ENCODE results near the gene GRM8. TPM values are rescaled to one million over a fixed set of nuclear protein-coding genes. Genes with fewer than 3 reads are reported as not detected.

Gene GRM8
- total and polyA plus RNA-seq, 9 of the 15 experiments (the other 6 are each of a cell fraction or from before 2014, with no cell fraction given): 0.13 TPM; not detected in 7

- no peak for TF ChIP-seq PTBP1 (IDR thresholded peaks at IDR 0.05; ENCODE audit: low read depth, low read length)
- no peak for TF ChIP-seq LARP7 (IDR thresholded peaks at IDR 0.05)
- TF ChIP-seq, protein P1, sequence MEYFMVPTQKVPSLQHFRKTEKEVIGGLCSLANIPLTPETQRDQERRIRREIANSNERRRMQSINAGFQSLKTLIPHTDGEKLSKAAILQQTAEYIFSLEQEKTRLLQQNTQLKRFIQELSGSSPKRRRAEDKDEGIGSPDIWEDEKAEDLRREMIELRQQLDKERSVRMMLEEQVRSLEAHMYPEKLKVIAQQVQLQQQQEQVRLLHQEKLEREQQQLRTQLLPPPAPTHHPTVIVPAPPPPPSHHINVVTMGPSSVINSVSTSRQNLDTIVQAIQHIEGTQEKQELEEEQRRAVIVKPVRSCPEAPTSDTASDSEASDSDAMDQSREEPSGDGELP (CRISPR knock-in tag; IDR thresholded peaks at IDR 0.05; ENCODE audit: borderline replicate concordance): peak; percentile 16; the same call in 1 of the 2 replicates
- TF ChIP-seq, protein P2, sequence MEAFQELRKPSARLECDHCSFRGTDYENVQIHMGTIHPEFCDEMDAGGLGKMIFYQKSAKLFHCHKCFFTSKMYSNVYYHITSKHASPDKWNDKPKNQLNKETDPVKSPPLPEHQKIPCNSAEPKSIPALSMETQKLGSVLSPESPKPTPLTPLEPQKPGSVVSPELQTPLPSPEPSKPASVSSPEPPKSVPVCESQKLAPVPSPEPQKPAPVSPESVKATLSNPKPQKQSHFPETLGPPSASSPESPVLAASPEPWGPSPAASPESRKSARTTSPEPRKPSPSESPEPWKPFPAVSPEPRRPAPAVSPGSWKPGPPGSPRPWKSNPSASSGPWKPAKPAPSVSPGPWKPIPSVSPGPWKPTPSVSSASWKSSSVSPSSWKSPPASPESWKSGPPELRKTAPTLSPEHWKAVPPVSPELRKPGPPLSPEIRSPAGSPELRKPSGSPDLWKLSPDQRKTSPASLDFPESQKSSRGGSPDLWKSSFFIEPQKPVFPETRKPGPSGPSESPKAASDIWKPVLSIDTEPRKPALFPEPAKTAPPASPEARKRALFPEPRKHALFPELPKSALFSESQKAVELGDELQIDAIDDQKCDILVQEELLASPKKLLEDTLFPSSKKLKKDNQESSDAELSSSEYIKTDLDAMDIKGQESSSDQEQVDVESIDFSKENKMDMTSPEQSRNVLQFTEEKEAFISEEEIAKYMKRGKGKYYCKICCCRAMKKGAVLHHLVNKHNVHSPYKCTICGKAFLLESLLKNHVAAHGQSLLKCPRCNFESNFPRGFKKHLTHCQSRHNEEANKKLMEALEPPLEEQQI (IDR thresholded peaks at IDR 0.05): no peak
- TF ChIP-seq ELF1 (tag; IDR thresholded peaks at IDR 0.05): no peak
- TF ChIP-seq ZKSCAN1 (IDR thresholded peaks at IDR 0.05; ENCODE audit: low read depth, low read length): 0 out of 2 replicates have a peak, but pooled peaks have one; percentile 27
- TF ChIP-seq SMARCB1 (IDR thresholded peaks at IDR 0.05; ENCODE audit: insufficient read length, low read depth): no peak
- TF ChIP-seq PML (IDR thresholded peaks at IDR 0.05; ENCODE audit: low read length): no peak
- TF ChIP-seq PHTF2 (CRISPR knock-in tag; IDR thresholded peaks at IDR 0.05): no peak
- TF ChIP-seq ZNF253 (CRISPR knock-in tag; conservative IDR thresholded peaks at IDR 0.05): no peak
- TF ChIP-seq LCOR (CRISPR knock-in tag; IDR thresholded peaks at IDR 0.05): 0 out of 2 replicates have a peak, but pooled peaks have one; percentile 22
- no peak for TF ChIP-seq SIRT6 (IDR thresholded peaks at IDR 0.05; ENCODE audit: low read depth, low read length)
- TF ChIP-seq SAFB (IDR thresholded peaks at IDR 0.05; ENCODE audit: borderline replicate concordance, low read depth, low read length): no peak
- peak; percentile 26; the same call in 1 of the 2 replicates for TF ChIP-seq RBFOX2 (IDR thresholded peaks at IDR 0.05; ENCODE audit: low read depth, low read length)
- TF ChIP-seq ZBTB9 (CRISPR knock-in tag; IDR thresholded peaks at IDR 0.05): no peak
- peak; percentile 54 to 76 for TF ChIP-seq E2F6 (IDR thresholded peaks at IDR 0.05; ENCODE audit: borderline replicate concordance in 1 of 2, extremely low read depth in 1 of 2, insufficient read depth in 1 of 2, insufficient read length in 1 of 2, low read depth in 1 of 2, low read length in 1 of 2, poor library complexity in 1 of 2, severe bottlenecking in 1 of 2)
- TF ChIP-seq NUFIP1 (IDR thresholded peaks at IDR 0.05; ENCODE audit: partially characterized antibody): no peak
- TF ChIP-seq ZNF785 (CRISPR knock-in tag; IDR thresholded peaks at IDR 0.05): no peak
- TF ChIP-seq, protein P3, sequence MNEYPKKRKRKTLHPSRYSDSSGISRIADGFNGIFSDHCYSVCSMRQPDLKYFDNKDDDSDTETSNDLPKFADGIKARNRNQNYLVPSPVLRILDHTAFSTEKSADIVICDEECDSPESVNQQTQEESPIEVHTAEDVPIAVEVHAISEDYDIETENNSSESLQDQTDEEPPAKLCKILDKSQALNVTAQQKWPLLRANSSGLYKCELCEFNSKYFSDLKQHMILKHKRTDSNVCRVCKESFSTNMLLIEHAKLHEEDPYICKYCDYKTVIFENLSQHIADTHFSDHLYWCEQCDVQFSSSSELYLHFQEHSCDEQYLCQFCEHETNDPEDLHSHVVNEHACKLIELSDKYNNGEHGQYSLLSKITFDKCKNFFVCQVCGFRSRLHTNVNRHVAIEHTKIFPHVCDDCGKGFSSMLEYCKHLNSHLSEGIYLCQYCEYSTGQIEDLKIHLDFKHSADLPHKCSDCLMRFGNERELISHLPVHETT (CRISPR knock-in tag; conservative IDR thresholded peaks at IDR 0.05 in 1 of 2, IDR thresholded peaks at IDR 0.05 in 1 of 2): no peak
- TF ChIP-seq SMAD4 (CRISPR knock-in tag; conservative IDR thresholded peaks at IDR 0.05): peak; percentile 47; the same call in 1 of the 2 replicates
Observed at GRCh38 chr7:127253281-127254162, 781 bp upstream of the GRM8 start (continued).

Measured in K562 (cell line).